NCI-H146 treated with DMSO at 0.1 percent for 48 hours (cell line): ENCODE data around the gene RPRM.
"Not testable (repeated sequence)": the region's sequence is repeated elsewhere in the genome, so short reads cannot be mapped to it uniquely, and the experiment has no call there.

Experiments used
- DNase-seq: peaks from one replicate; lab custom pipeline; 2025; ENCODE audit not compliant: unreplicated experiment; lab: John Stamatoyannopoulos, UW

RPRM gene

DNA sequence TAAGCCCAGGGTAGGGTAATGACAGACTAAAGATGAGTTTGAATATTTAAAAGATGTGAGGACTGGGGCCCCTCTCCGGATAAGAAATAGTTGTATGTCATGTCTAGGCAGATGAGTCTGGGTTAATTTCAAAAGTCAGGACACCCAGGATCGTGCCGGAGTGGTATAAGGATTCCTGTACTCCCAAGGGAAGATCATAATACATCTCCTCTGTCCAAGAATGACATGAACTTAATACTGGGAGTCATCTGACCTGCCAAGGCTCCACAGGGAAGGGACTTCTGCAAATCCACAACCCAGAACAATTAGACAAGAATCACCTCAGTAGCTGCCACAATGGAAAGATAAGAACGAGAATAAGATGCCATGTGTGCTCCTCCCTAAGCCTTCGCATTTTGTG is 17.1 kb downstream of the RPRM start:
- no peak for DNase-seq

DNA sequence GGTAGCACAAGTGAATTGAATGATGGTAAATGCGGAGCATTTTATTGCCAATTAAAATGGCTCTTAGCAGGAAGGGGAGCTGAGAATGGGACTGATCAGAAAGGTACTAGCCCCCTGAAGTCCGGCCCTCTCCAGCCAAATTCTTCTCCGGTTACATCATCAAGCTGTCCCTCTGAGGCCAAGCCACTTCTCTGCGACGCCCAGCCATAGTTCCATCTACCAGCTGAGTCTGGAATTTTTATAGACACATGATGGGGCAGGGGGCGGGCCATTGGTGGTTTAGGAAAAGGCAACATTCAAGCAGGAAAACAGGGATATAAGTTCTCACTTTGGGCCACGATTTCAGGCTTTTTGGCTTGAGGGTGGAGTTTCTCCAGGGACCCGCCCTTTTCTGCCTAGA is 22.7 kb downstream of the RPRM start:
- DNase-seq = no peak

DNA sequence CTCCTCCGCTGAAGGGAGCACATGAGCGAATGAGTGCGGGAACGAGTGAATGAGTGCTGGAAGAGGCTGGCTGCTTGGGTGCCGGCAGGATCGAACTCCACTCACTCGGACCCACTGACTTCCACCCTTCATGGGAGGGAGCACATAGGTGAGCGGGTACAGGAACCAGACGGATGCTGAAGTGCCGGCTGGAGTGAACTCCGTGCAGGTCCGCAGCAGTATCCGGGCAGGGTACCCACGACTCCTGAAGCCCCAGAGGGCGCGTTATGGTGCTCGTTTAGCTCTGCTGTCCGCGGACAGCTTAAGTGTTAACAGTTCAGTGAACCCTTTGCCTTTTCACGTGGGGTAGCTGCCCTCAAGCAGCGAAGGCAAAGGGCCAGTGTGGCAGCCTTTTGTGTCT is 23.2 kb downstream of the RPRM start:
- DNase-seq = no peak

DNA sequence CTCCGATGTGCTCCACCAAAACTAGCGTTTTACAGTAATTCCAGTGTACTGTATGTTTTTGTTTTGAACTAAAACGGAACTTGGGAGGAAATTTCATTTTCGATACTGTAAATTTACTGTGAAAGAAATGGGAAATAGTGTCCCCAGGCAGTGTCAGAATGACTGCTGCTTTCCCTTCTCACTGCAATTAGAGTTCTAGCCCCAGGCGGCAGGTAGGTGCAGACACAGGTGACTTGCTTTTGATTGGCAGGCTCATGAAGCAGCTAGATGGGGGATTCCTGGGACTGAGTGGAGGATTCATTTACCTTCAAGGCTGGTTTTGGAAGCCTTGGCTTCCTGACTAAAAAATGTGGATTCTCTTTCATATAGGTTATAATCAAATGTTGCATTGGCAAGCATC is 27.0 kb downstream of the RPRM start:
- no peak for DNase-seq

DNA sequence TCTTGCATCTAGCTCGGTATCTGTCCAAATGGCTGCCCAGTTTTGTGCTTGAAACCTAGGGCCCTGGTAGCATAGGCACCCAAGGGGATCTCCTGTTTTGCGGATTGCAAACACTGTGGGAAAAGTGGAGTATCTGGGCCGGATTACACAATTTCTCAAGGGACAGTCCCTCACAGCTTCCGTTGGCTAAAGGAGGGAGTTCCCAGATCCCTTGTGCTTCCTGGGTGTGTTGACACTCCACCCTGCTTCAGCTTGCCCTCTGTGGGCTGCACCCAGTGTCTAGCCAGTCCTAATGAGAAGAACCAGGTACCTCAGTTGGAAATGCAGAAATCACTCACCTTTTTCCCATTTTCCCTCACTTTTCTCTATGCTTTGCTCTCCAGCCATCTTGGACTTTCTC is 35.5 kb downstream of the RPRM start:
- no peak for DNase-seq

DNA sequence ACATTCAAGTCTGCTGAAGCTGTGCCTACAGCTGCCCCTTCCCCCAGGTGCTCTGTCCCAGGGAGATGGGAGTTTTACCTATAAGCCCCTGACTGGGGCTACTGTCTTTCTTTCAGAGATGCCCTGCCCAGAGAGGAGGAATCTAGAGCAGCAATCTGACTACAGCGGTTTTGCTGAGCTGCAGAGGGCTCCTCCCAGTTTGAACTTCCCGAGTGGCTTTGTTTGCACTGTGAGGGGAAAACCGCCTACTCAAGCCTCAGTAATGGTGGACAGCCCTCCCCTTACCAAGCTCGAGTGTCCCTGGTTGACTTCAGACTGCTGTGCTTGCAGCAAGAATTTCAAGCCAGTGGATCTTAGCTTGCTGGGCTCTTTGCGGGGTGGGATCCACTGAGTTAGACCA is 35.9 kb downstream of the RPRM start:
- not testable (repeated sequence) for DNase-seq

DNA sequence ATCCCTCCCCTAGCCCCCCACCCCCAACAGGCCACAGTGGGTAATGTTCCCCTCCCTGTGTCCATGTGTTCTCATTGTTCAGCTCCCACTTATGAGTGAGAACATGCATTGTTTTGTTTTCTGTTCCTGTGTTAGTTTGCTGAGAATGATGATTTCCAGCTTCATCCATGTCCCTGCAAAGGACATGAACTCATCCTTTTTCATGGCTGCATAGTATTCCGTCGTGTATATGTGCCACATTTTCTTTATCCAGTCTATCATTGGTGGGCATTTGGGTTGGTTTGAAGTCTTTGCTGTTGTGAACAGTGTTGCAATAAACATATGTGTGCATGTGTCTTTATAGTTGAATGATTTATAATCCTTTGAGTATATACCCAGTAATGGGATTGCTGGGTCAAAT is 38.5 kb downstream of the RPRM start:
- not testable (repeated sequence) for DNase-seq

DNA sequence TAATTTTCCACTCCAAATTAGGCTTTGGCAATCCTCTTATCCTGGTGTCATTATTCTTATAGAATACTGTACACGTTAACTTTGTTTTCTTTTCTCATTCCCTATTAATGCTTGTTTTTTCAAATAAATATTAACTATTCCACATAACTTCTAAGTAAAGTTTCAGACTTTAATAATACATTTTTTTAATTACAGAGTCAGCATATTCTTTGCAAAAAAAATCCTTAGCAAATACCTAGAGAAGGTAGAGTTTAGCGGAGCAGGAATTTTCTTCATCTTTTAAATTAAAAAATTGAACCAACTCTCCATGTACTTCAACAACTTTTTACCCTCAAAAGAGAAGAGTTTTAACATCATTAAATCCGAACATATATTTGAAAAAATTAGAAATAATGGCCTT is 45.2 kb downstream of the RPRM start:
- no peak for DNase-seq

DNA sequence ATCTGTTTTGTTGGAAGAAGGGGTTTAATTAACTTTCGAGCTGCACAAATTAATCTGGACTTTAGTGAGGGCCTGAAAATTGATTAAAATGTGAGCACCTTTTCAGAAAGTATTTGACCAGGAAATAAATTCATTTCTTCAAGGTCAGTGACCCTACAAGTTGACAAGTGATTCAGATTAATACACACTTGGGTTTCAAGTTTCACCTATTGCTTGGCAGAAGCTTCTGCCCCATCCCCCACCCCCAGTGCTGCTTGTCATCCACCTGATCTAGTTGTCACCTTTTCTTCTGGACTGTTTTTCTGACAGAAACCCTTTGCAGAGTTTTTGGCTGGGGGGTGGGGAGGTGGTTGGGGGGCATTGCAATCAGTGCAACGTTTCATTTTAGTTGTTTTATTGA is 46.2 kb downstream of the RPRM start:
- no peak for DNase-seq

DNA sequence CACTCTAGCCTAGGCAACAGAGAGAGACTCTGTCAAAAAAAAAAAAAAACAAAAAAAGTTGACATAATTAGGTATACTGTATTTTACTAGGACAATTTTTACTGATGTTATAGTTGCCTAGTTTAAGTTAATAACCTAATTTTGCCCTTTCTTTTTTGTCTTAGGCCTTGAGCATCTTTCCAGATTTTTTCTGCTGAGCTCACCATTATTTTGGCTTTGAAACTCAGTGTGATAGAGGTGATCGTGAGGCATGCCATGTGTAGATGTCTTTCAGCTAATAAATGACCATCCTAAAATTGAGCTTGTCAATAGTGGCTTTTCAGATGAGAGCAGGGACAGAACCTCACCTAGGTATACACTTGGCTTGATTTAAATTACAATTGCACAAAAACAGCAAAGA is 47.4 kb downstream of the RPRM start:
- no peak for DNase-seq
